Glutamatergic neuron (in vitro differentiated cells): ENCODE measurements around the gene MAGI1. TPM values are rescaled to one million over a fixed set of nuclear protein-coding genes. Genes with fewer than 3 reads are reported as not detected.

Source experiments
- DNase-seq: peaks from one replicate; pipeline ENCODE4 v3.0.0; 2022
- H3K27ac Mint-ChIP-seq: one replicate; pipeline ENCODE4 v1.8.0; 2020; ENCODE audit warnings: mild to moderate bottlenecking, mixed read lengths, inconsistent platforms; ENCODE audit not compliant: unreplicated experiment
- H3K27me3 Mint-ChIP-seq: one replicate; pipeline ENCODE4 v1.8.0; 2020; ENCODE audit warnings: mild to moderate bottlenecking, moderate library complexity, mixed read lengths, inconsistent platforms; ENCODE audit not compliant: unreplicated experiment
- H3K36me3 Mint-ChIP-seq: one replicate; pipeline ENCODE4 v1.8.0; 2020; ENCODE audit warnings: mild to moderate bottlenecking, mixed read lengths, inconsistent platforms; ENCODE audit not compliant: unreplicated experiment
- H3K4me1 Mint-ChIP-seq: one replicate; pipeline ENCODE4 v1.8.0; 2020; ENCODE audit warnings: mild to moderate bottlenecking, low read depth, mixed read lengths, inconsistent platforms; ENCODE audit not compliant: unreplicated experiment
- H3K4me3 Mint-ChIP-seq: one replicate; pipeline ENCODE4 v1.8.0; 2020; ENCODE audit warnings: mild to moderate bottlenecking, mixed read lengths, inconsistent platforms; ENCODE audit not compliant: unreplicated experiment
- H3K9me3 Mint-ChIP-seq: one replicate; pipeline ENCODE4 v1.8.0; 2020; ENCODE audit warnings: mild to moderate bottlenecking, moderate library complexity, mixed read lengths, inconsistent platforms; ENCODE audit not compliant: unreplicated experiment
- CTCF ChIP-seq: fragments of 200-600 bp; sonication (generic); IDR thresholded peaks from one replicate; pipeline ENCODE4 v1.5.0; 2021; ENCODE audit not compliant: partially characterized antibody, unreplicated experiment
- total RNA-seq: library from RNA; stranded (reverse); fragmentation: NEBNext Ultra II Directional; extraction: Animal tissue kit (Norgen Biotek cat#: 25700); gene quantifications from one replicate; pipeline ENCODE4 v1.2.1, GENCODE V29; 2021; ENCODE audit not compliant: unreplicated experiment

Gene MAGI1
- total RNA-seq, 1 donor from 2014 or later, result 46.5 TPM

- Mint-ChIP-seq H3K27ac (no peak overlapping the region), H3K27me3 (peaks cover 1% of the 10 kb centered on the region), H3K4me3 (no peak overlapping the region), H3K36me3 (no peaks in the 10 kb centered on the region), H3K9me3 (no peaks in the 10 kb centered on the region), H3K4me1 (no peaks in the 10 kb centered on the region)
- no peak for DNase-seq
- no peak for TF ChIP-seq CTCF
Measured at GRCh38 chr3:65761446-65762234, 277.1 kb downstream of the MAGI1 start.

DNA sequence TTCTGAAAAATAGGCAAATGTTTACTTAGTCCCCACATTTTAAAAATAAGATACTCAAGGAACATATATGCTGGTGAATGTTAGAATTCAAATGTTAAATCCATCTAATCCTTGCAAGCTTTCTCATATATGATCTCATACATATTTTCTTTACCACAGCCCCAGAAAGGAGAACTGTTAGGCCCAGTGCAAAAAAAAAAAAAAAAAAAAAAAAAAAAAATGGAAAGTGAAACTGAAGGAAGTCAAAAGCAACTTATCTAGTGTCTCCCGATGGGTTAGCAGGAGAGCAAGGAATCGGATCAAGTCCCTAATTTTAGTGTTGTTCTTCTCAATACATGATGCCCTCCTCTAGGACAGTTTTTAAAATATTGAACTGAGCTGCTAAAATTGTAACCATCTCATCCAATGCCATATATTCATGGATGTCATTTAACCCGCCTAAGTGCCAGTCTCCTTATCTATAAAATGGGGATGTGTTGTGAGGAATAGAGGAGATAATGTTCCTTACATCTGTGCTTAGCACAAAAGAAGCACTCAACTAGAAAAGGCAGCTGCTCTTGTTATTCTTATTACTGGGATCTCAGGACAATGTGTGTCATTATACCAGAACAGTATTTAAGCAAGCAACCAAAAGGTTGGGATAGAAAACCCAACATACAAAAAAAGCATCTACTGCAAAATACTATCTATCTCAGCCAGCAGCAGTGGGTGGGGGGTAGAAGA is 279.7 kb downstream of the MAGI1 start:
- Mint-ChIP-seq H3K4me1 (no peaks in the 10 kb centered on the region), H3K9me3 (no peaks in the 10 kb centered on the region), H3K4me3 (no peak overlapping the region), H3K36me3 (no peaks in the 10 kb centered on the region), H3K27ac (no peak overlapping the region), H3K27me3 (no peaks in the 10 kb centered on the region)
- no peak for TF ChIP-seq CTCF
- no peak for DNase-seq

DNA sequence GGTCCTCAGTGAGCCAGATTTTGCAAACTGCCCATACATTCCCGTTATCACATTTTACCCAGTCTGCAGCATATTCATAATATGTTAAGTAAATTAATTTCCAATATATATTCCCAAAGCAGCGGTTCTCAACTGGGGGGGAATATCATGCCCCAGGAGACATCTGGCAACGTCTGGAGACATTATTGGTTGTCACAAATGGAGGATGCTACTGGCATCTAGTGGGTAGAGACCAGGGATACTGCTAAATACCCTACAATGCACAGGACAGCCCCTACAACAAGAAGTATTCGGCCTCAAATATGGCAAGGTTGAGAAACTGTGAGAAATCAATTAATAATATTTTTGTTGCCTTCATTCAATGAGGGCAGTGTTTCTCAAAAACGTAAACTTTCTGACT is 280.3 kb downstream of the MAGI1 start:
- no peak for TF ChIP-seq CTCF
- H3K4me3 Mint-ChIP-seq, result no peak overlapping the region
- DNase-seq, result no peak
- no peaks in the 10 kb centered on the region for H3K27me3 Mint-ChIP-seq
- H3K9me3 Mint-ChIP-seq, result no peaks in the 10 kb centered on the region
- H3K4me1 Mint-ChIP-seq, result no peaks in the 10 kb centered on the region
- no peak overlapping the region for H3K27ac Mint-ChIP-seq
- H3K36me3 Mint-ChIP-seq, result no peaks in the 10 kb centered on the region

DNA sequence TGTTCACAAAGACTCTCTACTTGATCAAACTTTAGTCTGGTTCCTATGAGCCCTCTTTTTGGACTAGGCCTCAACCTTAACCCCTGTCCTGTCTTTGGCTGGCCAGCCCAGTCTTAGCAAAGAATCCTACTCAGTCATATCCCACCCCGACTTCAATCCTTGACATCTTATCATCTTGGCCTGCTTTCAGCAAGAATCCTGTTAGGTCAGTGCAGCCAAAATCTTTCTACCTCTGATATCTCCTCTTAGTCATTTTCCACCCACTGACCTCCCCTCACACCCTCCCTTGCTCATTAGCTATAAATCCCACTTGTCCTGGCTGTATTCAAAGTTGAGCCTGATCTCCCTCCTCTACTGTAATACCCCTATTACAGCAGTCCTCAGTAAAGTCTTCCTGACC is 286.1 kb downstream of the MAGI1 start:
- no peaks in the 10 kb centered on the region for H3K36me3 Mint-ChIP-seq
- no peaks in the 10 kb centered on the region for H3K9me3 Mint-ChIP-seq
- no peak overlapping the region for H3K27ac Mint-ChIP-seq
- no peak for DNase-seq
- no peak for TF ChIP-seq CTCF
- H3K27me3 Mint-ChIP-seq, result peaks cover 2% of the 10 kb centered on the region
- H3K4me1 Mint-ChIP-seq, result peaks cover 4% of the 10 kb centered on the region
- no peak overlapping the region for H3K4me3 Mint-ChIP-seq
